AG04450 (cell line): ENCODE data around the gene SLC26A1. TPM values are rescaled to one million over a fixed set of nuclear protein-coding genes. Genes with fewer than 3 reads are reported as not detected.

Source experiments
- CTCF ChIA-PET: fragments of 300-600, 350-600 bp; formaldehyde crosslinking; extraction: SDS; loops from one replicate; lab custom pipeline; 2022; ENCODE audit warnings: antibody characterized with exemption, inconsistent platforms; lab: Charles Lee
- POLR2A ChIA-PET: fragments of 350-600 bp; formaldehyde crosslinking; extraction: SDS; loops from one replicate; lab custom pipeline; 2021; ENCODE audit warnings: antibody characterized with exemption, inconsistent platforms; lab: Yijun Ruan, JAX
- DNase-seq: peaks from one replicate; pipeline ENCODE4 v3.0.0-alpha.2; 2011; ENCODE audit warnings: low read depth, low spot score
- H3K27ac ChIP-seq: one replicate; pipeline ENCODE4 v1.5.1; 2012; ENCODE audit warnings: low read depth, low read length, control low read depth
- H3K27me3 ChIP-seq: one replicate; pipeline ENCODE4 v1.6.0; 2012; ENCODE audit warnings: low read length; ENCODE audit not compliant: control insufficient read depth, insufficient read depth
- H3K4me3 ChIP-seq: 2 replicates; pipeline ENCODE4 v1.5.1; 2011; ENCODE audit warnings: mild to moderate bottlenecking, low read depth, low read length, control low read depth
- H3K9me3 ChIP-seq: 2 replicates; pipeline ENCODE4 v1.5.1; 2012; ENCODE audit warnings: low read length; ENCODE audit not compliant: control insufficient read depth, insufficient read depth
- CTCF ChIP-seq: IDR thresholded peaks from 2 replicates; pipeline ENCODE4 v1.5.1; 2011; ENCODE audit warnings: low read depth, low read length, control low read depth, inconsistent platforms
- polyA plus RNA-seq: library from polyadenylated mRNA; depleted of rRNA; stranded (reverse); fragments of >200 nt; gene quantifications from 2 replicates; pipeline ENCODE4 v1.2.3, GENCODE V29; 2011

Gene SLC26A1
- polyA plus RNA-seq, 1 experiment: 0.05 TPM

DNA sequence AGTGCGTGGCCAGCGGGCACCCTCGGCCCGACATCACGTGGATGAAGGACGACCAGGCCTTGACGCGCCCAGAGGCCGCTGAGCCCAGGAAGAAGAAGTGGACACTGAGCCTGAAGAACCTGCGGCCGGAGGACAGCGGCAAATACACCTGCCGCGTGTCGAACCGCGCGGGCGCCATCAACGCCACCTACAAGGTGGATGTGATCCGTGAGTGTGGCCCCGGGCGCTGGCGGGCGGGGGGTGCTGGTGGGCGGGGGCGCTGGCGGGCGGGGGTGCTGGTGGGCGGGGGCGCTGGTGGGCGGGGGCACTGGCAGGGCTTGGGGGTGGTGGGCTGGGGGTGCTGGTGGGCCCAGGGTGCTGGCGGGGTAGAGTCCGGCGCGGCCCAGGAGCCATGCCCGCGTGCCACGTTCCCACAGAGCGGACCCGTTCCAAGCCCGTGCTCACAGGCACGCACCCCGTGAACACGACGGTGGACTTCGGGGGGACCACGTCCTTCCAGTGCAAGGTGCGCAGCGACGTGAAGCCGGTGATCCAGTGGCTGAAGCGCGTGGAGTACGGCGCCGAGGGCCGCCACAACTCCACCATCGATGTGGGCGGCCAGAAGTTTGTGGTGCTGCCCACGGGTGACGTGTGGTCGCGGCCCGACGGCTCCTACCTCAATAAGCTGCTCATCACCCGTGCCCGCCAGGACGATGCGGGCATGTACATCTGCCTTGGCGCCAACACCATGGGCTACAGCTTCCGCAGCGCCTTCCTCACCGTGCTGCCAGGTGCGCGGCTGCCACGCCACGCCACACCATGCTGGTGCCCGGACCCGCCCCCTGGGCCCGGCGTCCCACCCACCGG, 30.9 kb upstream of the SLC26A1 start:
- Histone ChIP-seq H3K4me3 (no peak overlapping the region), H3K27me3 (no peaks in the 10 kb centered on the region), H3K27ac (no peak overlapping the region), H3K9me3 (peaks cover 3% of the 10 kb centered on the region; the same call in 1 of the 2 replicates)
- DNase-seq: no peak
- ChIA-PET POLR2A (no interaction called here), CTCF (no interaction called here)
- no peak for TF ChIP-seq CTCF

GRCh38 chr4:1023075-1023640, 30.0 kb upstream of the SLC26A1 start:
- no peak for TF ChIP-seq CTCF
- Histone ChIP-seq H3K9me3 (peaks cover 3% of the 10 kb centered on the region; the same call in 1 of the 2 replicates), H3K27me3 (no peaks in the 10 kb centered on the region), H3K4me3 (no peak overlapping the region), H3K27ac (no peak overlapping the region)
- no peak for DNase-seq
- ChIA-PET CTCF (no interaction called here), POLR2A (interaction anchor here (0.6 kb wide), 1 partner anchor 11 kb away, joined by 3 read pairs; no protein-coding TSS in a partner anchor)

DNA sequence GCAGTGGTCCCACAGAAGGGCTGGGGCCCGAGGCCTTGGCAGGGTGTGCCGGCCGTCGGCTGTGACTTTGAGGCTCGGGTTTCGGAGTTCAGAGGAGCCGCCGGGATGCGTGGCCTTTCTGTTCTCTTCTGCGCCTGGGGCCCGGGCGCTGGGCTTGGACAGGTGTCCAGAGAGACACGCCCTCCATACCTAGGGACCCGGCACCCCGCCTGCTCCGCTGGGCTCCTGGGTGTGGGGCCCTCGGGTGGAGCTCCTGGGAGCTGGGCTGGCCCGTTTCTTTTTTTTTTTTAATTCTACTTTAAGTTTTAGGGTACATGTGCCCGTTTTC, 29.5 kb upstream of the SLC26A1 start:
- DNase-seq: no peak
- peaks cover 3% of the 10 kb centered on the region; the same call in 1 of the 2 replicates for H3K9me3 ChIP-seq
- H3K27ac ChIP-seq: no peak overlapping the region
- ChIA-PET CTCF (no interaction called here), POLR2A (interaction anchor here (0.6 kb wide), 1 partner anchor 11 kb away, joined by 3 read pairs; no protein-coding TSS in a partner anchor)
- no peaks in the 10 kb centered on the region for H3K27me3 ChIP-seq
- no peak for TF ChIP-seq CTCF
- H3K4me3 ChIP-seq: no peak overlapping the region

- DNase-seq: no peak
- TF ChIP-seq CTCF: no peak
- Histone ChIP-seq H3K27me3 (no peaks in the 10 kb centered on the region), H3K27ac (no peak overlapping the region), H3K9me3 (peaks cover 3% of the 10 kb centered on the region; the same call in 1 of the 2 replicates), H3K4me3 (no peak overlapping the region)
- CTCF ChIA-PET: no interaction called here
- POLR2A ChIA-PET: no interaction called here
These were observed 29.0 kb upstream of the SLC26A1 start for GRCh38 chr4:1022051-1022738.
